22Rv1 (cell line): ENCODE results near the gene DENND6B.
"Not testable (repeated sequence)": the region's sequence is repeated elsewhere in the genome, so short reads cannot be mapped to it uniquely, and the experiment has no call there.

Source experiments
- H3K27ac ChIP-seq: fragments of 450-650 bp; 2 replicates; pipeline ENCODE4 v1.5.1; 2017
- CTCF ChIP-seq: fragments of 450-650 bp; IDR thresholded peaks from 2 replicates; pipeline ENCODE4 v1.5.1; 2017; ENCODE audit warnings: mild to moderate bottlenecking
- ZFX ChIP-seq: fragments of 450-650 bp; IDR thresholded peaks from 2 replicates; pipeline ENCODE4 v1.6.1; 2017; ENCODE audit warnings: antibody characterized with exemption, borderline replicate concordance

DENND6B gene, protein sequence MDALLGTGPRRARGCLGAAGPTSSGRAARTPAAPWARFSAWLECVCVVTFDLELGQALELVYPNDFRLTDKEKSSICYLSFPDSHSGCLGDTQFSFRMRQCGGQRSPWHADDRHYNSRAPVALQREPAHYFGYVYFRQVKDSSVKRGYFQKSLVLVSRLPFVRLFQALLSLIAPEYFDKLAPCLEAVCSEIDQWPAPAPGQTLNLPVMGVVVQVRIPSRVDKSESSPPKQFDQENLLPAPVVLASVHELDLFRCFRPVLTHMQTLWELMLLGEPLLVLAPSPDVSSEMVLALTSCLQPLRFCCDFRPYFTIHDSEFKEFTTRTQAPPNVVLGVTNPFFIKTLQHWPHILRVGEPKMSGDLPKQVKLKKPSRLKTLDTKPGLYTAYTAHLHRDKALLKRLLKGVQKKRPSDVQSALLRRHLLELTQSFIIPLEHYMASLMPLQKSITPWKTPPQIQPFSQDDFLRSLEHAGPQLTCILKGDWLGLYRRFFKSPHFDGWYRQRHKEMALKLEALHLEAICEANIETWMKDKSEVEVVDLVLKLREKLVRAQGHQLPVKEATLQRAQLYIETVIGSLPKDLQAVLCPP

GRCh38 chr22:50326956-50327710 is at the start of gene DENND6B:
Gene DENND6B, minus strand, starts transcription at chr22:50327012. Its CDS starts 24 bp downstream, at chr22:50326988.
- peak; percentile 96 for TF ChIP-seq CTCF
- no peak for TF ChIP-seq ZFX
- H3K27ac ChIP-seq: peak within 1 kb of the TSS; percentile 97

DNA sequence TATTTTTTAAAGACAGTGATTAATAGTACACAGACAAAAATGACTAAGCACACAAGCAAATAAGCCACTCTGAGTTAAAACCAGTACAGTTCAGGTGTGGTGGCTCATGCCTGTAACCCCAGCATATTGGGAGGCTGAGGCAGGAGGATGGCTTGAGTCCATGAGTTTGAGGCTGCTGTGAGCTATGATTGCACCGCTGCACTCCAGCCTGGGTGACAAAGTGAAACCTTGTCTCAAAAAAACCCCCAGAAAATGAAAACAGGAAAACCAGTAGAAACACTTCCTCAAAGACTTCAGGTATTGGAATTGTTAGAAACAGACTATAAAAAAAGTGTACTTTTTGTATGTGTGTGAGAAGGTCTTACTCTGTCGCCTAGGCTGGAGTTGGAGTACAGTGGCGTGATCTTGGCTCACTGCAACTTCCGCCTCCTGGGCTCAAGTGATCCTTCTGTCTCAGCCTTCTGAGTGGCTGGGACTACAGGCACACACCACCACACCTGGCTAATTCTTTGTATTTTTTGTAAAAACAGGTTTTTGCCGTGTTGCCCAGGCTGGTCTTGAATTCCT is 49.4 kb upstream of the DENND6B start:
- no peak overlapping the region for H3K27ac ChIP-seq
- TF ChIP-seq ZFX (no peak), CTCF (no peak)

DNA sequence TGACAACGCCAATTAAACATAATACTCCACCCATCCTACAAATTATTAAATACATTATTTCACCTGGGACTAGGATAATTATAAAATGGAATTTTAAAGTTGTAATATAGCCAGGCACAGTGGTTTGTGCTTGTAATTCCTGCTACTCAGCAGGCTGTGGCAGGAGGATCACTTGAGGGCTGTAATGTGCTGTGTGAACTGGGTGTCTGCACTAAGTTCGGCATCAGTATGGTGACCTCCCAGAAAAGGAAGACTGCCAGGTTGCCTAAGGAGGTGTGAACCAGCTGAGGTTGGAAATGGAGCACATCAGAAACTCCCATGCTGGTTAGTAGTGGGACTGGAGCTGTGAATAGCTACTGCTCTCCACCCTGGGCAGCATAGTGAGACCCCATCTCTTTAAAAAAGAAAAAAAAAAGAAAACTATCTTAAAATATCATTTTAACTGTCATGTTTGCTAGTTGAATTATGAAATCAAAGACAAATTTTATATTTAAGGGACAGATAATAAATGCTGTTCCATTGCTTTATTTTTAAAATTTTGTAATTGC is 44.4 kb upstream of the DENND6B start:
- TF ChIP-seq ZFX (no peak), CTCF (no peak)
- H3K27ac ChIP-seq: no peak overlapping the region

DNA sequence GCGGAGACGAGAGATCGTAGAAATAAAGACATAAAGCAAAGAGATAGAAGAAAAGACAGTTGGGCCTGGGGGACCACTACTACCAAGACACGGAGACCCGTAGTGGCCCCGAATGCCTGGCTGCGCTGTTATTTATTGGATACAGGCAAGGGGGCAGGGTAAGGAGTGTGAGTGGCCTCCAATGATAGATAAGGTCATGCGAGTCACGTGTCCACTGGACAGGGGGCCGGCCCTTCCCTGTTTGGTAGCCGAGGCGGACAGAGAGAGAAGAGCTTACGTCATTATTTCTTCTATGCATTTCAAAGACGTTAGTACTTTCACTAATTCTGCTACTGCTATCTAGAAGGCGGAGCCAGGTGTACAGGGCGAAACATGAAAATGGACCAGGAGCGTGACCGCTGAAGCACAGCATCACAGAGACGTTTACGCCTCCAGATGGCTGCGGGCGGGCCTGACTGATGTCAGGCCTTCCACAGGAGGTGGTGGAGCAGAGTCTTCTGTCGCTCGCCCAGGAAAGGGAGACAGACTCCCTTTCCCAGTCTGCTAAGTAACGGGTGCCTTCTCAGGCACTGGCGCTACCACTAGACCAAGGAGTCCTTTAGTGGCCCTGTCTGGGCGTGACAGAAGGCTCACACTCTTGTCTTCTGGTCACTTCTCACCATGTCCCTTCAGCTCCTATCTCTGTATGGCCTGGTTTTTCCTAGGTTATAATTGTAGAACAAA is 41.1 kb upstream of the DENND6B start:
- TF ChIP-seq CTCF (no peak), ZFX (no peak)
- H3K27ac ChIP-seq: no peak overlapping the region

GRCh38 chr22:50363803-50364194 is 37.0 kb upstream of the DENND6B start:
- not testable (repeated sequence) for H3K27ac ChIP-seq

GRCh38 chr22:50363166-50363802 is 36.5 kb upstream of the DENND6B start:
- no peak for TF ChIP-seq ZFX
- no peak for TF ChIP-seq CTCF
- no peak overlapping the region; the same call in 1 of the 2 replicates for H3K27ac ChIP-seq
